Osteocyte (in vitro differentiated cells): ENCODE measurements around the gene PHIP. TPM values are rescaled to one million over a fixed set of nuclear protein-coding genes. Genes with fewer than 3 reads are reported as not detected.

Source experiments
- DNase-seq: peaks from one replicate; pipeline ENCODE4 v3.0.0; 2021; ENCODE audit warnings: mixed read lengths; ENCODE audit not compliant: unreplicated experiment; ENCODE audit errors: extremely low spot score
- H3K27ac Mint-ChIP-seq: one replicate; pipeline ENCODE4 v1.8.0; 2021; ENCODE audit warnings: mild to moderate bottlenecking, mixed read lengths; ENCODE audit not compliant: unreplicated experiment
- H3K27me3 Mint-ChIP-seq: one replicate; pipeline ENCODE4 v1.8.0; 2021; ENCODE audit warnings: mixed read lengths; ENCODE audit not compliant: unreplicated experiment
- H3K36me3 Mint-ChIP-seq: one replicate; pipeline ENCODE4 v1.8.0; 2021; ENCODE audit warnings: mixed read lengths; ENCODE audit not compliant: unreplicated experiment
- H3K4me1 Mint-ChIP-seq: one replicate; pipeline ENCODE4 v1.8.0; 2021; ENCODE audit warnings: mixed read lengths; ENCODE audit not compliant: unreplicated experiment
- H3K4me3 Mint-ChIP-seq: one replicate; pipeline ENCODE4 v1.8.0; 2021; ENCODE audit warnings: mild to moderate bottlenecking, moderate library complexity, mixed read lengths; ENCODE audit not compliant: unreplicated experiment
- H3K9me3 Mint-ChIP-seq: one replicate; pipeline ENCODE4 v1.8.0; 2021; ENCODE audit warnings: mixed read lengths; ENCODE audit not compliant: unreplicated experiment
- total RNA-seq: library from RNA; stranded (reverse); gene quantifications from 2 replicates; pipeline ENCODE4 v1.2.1, GENCODE V29; 2021
- TF ChIP-seq, protein P1 (sequence below): fragments of 200-600 bp; sonication (generic); IDR thresholded peaks from 2 replicates; pipeline ENCODE4 v1.5.0; 2021; ENCODE audit warnings: antibody characterized with exemption, mild to moderate bottlenecking, moderate library complexity

PHIP gene
- total RNA-seq, 1 donor from 2014 or later, result 22.1 TPM

DNA sequence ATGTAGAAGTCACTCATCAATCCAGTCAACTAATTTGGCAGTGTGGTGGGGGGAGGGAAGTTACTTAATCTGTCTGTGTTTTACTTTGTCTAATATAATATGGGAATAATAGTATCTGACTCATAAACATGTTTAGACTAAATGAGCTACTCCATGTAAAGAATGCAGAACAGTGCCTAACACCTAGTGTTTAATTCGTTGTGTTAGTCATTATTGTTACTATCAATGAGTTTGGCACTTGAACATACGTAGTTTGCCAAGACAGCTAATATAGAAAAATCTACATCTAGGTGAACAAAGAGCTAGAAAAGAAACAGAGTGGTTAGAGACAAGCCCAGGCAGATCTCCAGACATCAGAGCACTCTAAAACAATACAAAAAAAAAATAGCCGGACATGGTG is 161.6 kb downstream of the PHIP start:
- Mint-ChIP-seq H3K27me3 (no peaks in the 10 kb centered on the region), H3K27ac (no peak overlapping the region), H3K4me3 (no peak overlapping the region), H3K9me3 (peaks cover 24% of the 10 kb centered on the region), H3K4me1 (no peaks in the 10 kb centered on the region), H3K36me3 (peaks cover 4% of the 10 kb centered on the region)
- TF ChIP-seq, protein P1, sequence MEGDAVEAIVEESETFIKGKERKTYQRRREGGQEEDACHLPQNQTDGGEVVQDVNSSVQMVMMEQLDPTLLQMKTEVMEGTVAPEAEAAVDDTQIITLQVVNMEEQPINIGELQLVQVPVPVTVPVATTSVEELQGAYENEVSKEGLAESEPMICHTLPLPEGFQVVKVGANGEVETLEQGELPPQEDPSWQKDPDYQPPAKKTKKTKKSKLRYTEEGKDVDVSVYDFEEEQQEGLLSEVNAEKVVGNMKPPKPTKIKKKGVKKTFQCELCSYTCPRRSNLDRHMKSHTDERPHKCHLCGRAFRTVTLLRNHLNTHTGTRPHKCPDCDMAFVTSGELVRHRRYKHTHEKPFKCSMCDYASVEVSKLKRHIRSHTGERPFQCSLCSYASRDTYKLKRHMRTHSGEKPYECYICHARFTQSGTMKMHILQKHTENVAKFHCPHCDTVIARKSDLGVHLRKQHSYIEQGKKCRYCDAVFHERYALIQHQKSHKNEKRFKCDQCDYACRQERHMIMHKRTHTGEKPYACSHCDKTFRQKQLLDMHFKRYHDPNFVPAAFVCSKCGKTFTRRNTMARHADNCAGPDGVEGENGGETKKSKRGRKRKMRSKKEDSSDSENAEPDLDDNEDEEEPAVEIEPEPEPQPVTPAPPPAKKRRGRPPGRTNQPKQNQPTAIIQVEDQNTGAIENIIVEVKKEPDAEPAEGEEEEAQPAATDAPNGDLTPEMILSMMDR, result no peak
- DNase-seq, result no peak

DNA sequence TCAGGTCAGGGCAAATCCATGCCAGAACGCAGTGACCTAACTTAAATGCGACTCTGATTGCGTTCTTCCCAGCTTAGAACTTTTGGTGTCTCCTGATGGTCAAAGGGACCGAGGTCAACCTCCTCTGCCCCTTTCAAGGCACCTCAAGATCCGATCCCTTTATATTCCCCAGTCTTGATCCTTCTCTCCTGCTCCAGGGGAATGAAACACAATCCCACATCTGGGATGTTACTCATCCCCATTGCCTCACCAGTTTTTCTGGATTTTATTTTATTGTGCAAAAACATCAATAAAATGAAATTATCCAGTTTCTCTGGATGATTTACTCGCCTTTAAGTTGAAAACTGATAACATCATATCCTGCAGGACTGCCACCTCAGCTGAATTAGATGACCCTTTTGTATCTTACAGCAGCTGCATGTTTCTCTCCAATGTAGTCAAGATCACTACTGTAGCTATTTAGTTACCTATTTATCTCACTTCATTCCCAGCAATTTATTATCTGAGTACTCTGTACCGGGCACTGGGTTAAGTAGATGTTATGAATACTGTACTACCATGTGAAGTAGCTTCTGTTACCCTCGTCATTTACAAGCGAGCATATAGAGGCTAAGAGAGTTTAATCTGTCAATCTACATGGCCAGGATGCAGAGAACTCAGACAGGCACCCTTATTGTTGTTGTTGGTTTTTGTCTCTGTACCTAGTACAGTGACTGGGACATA is 166.7 kb downstream of the PHIP start:
- peak overlapping the region; percentile 54 for H3K4me3 Mint-ChIP-seq
- H3K4me1 Mint-ChIP-seq, result peaks cover 15% of the 10 kb centered on the region
- TF ChIP-seq, protein P1, result no peak
- H3K36me3 Mint-ChIP-seq, result no peaks in the 10 kb centered on the region
- no peak overlapping the region for H3K27ac Mint-ChIP-seq
- peaks cover 7% of the 10 kb centered on the region for H3K9me3 Mint-ChIP-seq
- no peak for DNase-seq
- no peaks in the 10 kb centered on the region for H3K27me3 Mint-ChIP-seq

DNA sequence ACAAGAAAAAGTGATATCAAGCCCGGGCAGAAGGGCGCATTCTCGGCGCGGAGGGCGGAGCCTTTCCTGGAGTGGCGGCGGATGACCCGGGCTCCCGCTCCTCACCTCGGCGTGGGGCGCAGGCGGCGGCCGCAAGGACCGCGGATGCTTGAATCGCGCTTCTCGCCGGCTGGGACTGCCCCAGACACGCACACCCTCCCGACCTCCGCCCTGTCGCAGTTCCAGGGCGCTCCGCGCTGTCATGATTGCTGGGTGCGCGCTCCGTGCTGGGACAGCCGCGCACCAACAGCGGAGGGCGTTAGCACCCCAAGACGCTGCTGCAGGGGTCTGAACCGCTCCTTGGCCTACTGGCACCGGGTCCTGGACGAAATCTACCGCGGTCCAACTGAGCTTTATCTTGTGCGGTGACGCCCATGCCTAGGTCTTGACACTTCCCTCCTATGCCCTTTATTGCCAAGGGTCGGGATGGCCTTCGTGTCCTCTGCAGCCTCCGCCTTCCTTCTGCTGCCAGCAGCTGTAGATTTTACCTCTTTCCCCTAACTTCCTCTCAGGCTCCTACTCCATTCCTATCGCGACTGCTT is 167.4 kb downstream of the PHIP start:
- Mint-ChIP-seq H3K4me3 (peak overlapping the region; percentile 54), H3K4me1 (peaks cover 15% of the 10 kb centered on the region), H3K36me3 (no peaks in the 10 kb centered on the region), H3K9me3 (peaks cover 5% of the 10 kb centered on the region), H3K27ac (no peak overlapping the region), H3K27me3 (no peaks in the 10 kb centered on the region)
- TF ChIP-seq, protein P1, result no peak
- DNase-seq, result no peak

DNA sequence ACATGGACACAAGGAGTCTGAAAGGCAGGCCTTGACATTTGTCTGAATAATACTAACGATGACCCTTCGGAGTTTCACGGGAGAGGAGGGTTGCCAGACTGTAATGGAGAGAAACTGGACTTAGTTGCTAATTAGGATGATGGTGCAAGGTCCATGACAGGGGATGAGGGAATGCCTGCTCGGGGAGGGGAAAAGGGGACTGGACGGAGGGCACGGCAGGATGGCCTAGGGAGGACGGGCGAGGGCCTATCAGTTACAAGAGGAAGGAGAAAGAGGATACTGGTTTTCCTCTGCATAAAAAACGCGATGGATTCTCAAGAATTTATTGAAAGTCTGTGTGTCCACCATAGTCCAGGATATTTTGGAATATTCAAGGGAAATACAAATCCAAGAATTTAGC is 168.0 kb downstream of the PHIP start:
- Mint-ChIP-seq H3K36me3 (no peaks in the 10 kb centered on the region), H3K9me3 (peaks cover 5% of the 10 kb centered on the region), H3K4me3 (peak overlapping the region; percentile 54), H3K27me3 (no peaks in the 10 kb centered on the region), H3K27ac (no peak overlapping the region), H3K4me1 (peaks cover 17% of the 10 kb centered on the region)
- no peak for DNase-seq
- TF ChIP-seq, protein P1, result no peak

DNA sequence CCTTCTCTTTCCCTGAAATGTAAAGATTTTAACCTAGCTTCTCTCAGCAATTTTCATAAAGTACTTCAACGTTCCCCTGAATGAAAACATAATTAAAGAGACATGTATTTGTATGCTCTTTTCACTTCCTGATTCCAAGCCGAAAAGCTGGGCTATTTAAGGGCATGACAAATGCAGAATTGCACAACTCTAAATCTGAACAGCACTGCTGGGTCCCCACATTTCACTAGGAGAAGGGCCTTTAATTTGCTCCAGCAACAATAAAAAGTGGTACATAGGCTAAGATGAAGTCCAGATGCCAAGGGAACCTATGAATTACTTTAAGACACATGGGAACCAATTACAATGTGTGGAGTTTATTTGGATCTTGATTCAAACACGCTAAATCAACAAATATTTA is 168.7 kb downstream of the PHIP start:
- TF ChIP-seq, protein P1, result no peak
- H3K9me3 Mint-ChIP-seq, result peaks cover 5% of the 10 kb centered on the region
- H3K36me3 Mint-ChIP-seq, result no peaks in the 10 kb centered on the region
- H3K27ac Mint-ChIP-seq, result no peak overlapping the region
- H3K4me1 Mint-ChIP-seq, result peaks cover 18% of the 10 kb centered on the region
- H3K4me3 Mint-ChIP-seq, result no peak overlapping the region
- no peaks in the 10 kb centered on the region for H3K27me3 Mint-ChIP-seq
- no peak for DNase-seq
